HG03575 (cell line): ENCODE data around the gene TRAF7.
"Not testable (repeated sequence)": the region's sequence is repeated elsewhere in the genome, so short reads cannot be mapped to it uniquely, and the experiment has no call there.

Experiments used
- ATAC-seq: cut with Tn5 transposase; IDR thresholded peaks from one replicate; pipeline ENCODE4 v1.9.1; 2021; ENCODE audit not compliant: unreplicated experiment, insufficient number of reproducible peaks, low FRiP score; ENCODE audit errors: extremely low read depth

TRAF7 gene

DNA sequence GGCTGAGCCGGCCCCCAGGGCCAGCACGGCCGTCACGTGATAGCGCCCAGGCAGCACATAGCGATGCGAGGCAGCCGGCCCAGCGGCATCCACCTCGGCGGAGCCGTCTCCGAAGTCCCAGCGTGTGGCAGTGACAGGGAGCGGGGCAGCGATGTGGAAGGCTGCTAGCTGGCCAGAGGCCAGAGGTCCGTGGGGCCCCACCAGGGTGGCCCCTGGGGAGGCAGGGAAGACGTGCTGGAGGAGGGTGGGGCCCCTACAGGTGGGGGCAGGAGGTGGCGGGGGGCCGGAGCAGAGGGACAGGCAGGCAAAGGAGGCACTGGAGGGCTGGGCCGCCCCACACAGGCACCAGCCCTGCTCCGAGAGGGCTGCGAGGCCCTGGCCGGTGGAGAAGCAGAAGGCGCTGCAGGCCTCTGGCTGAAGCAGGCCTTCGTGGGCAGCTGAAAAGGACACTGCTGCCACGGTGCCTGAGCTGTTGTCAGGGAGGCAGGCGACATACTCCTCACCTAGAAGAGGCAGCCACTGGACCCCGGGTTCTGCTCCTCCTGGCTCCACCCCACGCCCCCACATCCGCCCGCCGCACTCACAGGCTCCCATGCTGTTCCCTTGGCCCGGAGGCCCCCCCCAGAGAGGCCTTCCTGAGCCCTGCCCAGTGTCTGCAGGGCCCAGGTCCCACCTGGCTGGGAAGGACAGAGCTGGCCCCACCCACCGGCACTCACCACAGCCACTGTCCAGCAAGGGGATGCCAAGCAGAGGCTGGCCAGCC, 37.4 kb upstream of the TRAF7 start:
- ATAC-seq, result not testable (repeated sequence)

DNA sequence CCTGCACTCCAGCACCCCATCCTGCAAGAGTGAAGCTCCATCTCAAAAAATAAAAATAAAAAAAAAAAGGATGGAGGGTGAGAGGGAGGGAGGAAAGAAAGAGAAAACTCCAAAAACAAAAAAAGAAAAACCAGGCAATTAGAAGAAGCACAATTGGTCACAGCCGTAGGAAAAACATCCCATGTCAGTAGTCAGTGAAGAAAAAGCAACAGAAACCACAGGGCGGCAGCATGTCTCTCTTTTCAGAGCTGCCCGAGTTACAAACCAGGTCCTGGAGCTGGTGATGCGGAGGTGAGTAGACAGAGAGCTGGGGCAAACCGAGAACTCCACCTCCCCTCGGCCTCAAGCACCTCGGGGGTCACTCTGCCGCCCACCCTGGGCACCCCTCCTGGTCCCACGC, 34.3 kb upstream of the TRAF7 start:
- not testable (repeated sequence) for ATAC-seq

DNA sequence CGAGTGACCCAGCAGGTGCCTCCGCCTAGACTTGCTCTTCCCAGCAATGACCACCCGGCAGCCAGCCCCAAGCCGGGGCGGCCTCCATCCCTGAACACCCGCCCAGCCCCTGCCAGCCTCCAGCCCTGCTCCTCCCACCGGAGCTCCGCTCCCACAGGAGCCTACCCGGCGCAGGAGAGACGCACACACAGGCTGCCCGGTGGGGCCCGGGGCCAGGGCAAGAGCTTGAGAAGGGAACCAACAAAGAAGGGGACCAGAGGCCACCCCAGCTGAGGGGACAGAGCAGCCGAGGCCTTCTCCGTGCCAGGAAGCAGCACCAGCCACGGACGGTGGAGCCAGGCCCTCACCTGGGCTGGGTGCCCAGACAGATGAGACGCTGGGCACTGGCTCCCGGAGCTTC, 33.7 kb upstream of the TRAF7 start:
- no peak for ATAC-seq

DNA sequence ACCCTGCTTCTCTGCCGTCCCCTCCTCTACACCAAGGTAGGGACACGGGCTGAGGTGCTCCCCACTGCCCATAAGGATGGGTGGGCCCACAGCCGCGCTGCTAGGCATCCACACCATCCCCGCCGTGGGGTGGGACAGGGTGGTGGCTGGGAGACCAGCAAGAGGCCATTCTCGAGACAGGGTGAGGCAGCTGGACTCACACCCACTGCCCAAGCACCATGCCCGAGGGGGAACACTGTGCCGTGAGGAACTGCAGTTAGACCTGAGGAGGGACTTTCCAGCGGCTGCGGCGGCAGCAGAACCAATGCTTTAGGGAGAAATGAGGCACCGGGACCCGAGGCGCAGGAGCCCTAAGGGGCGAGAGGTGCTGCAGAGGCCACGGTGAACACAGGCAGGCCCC, 33.2 kb upstream of the TRAF7 start:
- no peak for ATAC-seq

DNA sequence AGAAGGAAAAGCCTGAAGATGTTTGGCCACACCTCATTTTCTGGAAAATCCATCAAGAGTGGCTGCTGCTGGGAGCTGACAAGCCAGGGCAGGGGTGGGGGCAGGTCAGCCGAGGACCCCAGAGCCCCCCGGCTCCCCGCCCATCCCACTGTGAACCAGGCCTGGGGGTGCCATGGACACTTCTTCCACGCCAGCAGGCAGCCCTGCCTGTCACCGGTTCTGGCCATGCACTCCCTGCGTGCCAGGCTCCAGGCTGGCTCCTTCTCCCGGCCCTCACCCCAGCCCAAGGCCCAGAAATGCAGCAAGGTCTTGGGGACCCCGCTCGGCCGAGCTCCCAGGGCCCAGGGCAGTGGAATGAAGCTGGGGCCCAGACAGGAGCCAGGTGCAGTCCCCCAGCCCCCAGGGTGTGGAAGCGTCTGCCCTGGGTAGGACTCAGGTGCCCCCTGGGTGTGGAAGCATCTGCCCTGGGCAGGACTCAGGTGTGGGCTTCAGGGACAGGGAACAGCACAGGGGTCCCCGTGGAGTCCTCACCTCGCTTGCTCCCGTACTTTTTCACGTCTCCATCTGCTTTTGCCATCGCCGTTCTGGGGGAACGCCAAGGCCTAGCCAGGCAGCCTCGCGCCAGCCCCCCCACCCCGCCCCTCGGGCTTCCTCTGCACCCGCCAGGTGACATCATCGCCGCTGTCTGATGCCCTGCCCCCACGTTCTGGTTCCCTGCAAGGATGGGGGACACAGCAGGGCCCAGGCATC, 32.5 kb upstream of the TRAF7 start:
- ATAC-seq, result not testable (repeated sequence)

DNA sequence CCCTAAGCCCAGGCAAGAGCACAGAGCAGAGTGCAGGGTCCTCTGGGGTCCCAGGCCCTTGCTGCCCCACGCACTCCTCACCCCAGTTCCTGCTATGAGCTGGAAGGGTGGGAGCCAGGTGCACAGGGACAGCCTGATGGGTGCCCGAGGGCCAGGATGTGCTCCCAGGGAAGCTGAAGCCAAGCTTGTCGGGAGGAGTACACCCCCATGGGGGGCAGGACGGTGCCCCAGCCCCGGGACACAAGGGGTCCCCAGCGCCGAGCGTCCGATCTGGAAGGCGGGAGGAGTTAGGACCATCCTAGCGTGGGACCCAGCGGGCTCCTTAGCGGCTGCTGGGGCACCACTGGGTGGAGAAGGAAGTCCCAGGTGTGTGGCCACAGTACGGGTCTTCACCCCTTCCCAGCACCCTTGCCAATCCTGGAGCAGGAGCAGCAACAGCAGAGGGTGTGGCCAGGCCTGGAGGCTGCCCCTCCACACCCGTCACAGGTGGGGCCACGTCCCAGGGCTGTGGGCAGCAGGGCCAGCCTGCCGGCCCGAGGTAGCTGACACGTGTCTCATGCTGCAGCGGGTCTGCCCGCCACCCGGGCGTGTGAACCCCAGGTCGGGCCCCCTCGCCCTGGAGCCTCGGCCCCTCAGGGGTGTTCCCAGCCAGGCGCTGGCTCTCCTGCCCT, 31.7 kb upstream of the TRAF7 start:
- not testable (repeated sequence) for ATAC-seq

DNA sequence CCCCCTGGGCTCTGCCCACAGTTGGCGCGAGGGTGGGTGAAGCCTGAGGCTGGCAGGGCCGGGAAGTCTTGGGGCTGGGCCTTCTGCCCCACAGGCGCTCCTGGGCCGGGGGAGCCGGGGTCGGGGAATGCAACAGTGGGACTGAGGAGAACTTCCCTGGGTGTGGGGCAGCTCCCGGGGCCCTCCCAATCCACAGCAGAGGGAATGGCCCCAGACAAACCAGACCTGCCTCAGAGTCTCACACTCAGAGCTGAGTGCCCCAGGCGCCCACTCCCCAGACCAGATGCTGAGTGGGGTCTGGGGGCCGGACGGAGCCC, 31.2 kb upstream of the TRAF7 start:
- ATAC-seq, result not testable (repeated sequence)

DNA sequence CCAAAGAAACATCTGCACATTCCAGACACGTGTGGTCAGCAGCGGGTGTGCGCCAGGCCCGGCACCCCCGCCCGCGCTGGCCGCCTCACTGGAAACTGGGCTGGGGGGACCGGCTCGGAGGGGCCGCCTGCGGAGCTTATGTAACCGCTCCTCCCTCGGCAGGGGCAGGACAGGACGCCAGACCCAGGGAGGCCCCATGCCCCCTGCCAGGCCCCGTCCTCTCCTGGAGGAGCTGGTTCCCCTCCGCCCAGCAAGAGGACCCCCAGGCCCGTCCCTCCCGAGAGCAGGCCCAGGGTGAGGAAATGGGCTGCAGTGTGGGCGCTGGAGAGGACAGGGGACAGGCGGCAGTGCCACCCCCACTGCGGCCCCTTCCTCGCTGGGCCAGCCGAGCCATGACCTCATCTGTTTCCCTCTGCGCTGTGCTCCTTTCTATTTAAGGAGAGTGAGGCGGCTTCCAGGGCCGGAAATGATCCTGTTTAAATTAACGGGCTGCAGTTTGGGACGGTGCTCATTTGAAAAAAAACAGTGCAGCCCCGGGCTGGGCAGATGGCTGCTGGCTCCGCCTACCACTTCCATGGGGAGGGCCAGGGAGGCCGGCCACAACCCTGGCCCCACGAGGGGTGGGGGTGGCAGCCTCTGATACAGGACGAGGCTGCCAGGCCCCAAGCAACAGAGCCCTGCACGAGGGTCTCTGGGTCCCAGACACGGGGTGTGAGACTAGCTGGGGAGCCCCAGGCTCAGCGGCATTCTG, 30.7 kb upstream of the TRAF7 start:
- ATAC-seq, result not testable (repeated sequence)

DNA sequence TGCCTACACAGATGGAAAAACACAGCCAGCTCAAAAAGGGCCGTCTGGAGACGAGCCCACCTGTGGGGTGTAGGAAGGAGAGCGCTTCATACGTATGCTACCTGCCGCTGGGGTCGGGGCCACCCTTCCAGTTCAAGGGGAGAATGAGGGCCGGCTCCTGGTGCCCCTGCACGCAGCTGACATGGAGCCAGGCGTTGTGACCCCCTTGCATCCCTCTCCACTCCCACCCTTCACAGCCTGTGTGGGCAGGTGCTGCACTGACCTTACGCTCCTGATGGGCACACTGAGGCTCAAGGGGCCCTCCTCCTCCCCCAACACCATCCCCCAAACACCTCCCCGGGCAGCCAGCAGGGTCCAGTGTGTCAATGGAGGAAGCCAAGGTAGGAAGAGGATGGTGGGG, 30.0 kb upstream of the TRAF7 start:
- ATAC-seq, result not testable (repeated sequence)

DNA sequence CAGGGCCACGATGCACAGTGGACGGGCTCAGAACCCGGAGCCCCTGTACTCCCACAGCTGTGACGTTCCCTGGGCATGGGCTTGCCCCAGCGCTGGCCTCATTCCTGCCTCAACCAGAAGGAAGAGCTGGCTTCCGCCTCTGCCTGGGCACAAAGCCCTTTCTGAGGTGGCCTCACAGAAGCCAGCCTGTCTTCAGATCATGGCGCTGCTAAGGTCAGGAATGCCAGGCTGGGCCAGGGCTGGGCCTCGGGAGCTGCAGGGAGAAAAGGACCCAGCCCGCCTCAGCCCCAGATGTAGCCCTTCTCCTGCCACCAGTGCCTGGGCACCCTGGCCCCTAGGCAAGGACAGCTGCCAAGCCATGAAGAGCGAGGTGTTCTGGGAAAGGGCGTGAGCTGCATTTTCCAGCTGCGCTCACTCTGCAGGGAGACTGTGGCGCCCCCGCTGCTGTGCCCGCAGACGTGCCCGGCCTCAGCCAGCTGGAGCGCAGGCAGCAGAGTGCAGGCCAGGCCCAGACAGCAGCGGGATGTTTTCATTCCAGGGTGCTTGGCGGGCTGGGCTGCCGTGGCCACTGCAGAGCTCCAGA, 29.3 kb upstream of the TRAF7 start:
- not testable (repeated sequence) for ATAC-seq

DNA sequence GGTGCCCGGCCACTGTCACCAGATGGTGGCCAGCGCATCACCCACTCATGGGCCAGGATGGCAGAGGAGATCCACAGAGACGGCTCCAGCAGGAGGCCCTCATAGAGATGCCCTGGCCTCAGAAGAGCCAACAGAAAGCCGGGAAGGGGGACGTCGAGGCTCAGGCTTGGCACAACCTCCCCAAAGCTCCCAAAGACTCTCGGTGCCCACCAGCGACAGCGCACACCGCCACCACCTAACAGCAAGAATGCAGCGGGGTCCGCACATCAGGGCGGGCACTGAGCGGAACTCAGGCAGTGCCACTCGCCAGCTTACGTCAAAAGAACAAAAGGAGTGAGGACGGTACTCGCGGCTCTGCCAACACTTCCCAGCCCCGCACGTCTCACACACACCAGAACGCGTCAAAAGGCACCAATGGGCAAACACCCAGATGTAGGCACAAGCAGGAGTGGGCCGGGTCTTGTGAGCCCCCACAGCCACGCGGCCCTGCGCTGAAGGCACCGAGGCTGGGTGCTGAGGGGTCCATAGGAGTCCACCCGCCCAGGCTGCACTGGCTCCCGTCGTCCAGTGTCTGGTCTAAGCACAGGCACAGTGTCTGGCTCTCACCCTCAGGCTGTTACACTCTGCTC, 28.5 kb upstream of the TRAF7 start:
- ATAC-seq, result not testable (repeated sequence)

DNA sequence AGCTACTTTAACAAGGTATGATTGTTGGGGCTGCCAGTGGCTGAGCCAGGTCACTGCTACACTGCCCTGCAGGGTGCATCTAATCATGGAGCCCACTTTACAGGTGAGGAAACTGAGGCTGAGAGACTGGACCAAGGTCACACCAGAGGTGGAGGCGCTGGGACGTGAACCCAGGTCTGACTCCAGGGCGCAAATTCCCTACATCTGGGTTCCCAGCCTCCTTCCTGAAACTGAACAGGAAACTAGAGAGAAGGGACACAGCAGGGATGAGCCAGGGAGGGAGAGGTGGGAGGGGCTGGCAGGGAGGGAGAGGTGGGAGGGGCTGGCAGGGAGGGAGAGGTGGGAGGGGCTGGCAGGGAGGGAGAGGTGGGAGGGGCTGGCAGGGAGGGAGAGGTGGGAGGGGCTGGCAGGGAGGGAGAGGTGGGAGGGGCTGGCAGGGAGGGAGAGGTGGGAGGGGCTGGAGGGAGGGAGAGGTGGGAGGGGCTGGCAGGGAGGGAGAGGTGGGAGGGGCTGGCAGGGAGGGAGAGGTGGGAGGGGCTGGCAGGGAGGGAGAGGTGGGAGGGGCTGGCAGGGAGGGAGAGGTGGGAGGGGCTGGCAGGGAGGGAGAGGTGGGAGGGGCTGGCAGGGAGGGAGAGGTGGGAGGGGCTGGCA, 27.8 kb upstream of the TRAF7 start:
- ATAC-seq, result not testable (repeated sequence)

DNA sequence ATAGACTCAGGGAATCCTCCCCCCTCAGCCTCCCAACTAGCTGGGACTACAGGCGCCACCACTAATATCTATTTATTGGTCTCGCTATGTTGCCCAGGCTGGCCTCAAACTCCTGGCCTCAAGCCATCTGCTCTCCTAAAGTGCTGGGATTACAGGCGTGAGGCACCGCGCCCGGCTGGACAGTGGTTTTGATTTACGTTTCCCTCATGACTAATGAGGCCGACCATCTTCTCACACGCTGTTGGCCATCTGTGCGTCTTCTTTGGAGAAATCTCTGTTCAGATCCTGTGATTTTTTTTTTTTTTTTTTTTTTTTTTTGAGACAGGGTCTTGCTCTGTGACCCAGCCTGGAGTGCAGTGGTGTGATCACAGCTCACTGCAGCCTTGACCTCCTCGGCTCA, 26.3 kb upstream of the TRAF7 start:
- ATAC-seq, result not testable (repeated sequence)

DNA sequence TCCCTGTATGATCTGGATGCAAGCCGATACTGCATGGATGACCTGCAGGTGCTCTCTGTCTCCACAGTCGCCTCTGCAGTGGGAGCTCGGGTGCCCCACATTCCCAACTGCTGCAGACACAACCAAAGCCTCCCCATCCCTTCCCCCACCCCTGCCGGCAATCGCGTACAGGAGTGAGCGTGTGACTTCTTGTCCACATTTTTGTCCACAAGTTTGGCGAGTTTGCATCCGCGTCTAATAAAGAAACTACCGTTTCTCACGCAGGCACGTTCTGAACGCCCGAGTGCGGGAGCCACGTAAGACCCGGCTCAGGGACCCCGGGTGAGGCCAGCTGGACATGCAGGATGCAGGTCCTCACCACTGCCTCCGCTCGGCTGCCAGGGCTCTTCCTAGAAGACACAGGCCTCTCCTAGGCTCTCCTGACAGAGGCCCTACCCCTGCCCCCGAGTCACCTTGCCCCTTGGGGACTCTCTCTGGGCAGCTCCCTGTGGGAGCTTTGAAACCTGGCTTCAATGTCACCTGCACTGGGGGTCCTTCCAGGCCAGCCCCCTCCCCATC, 25.6 kb upstream of the TRAF7 start:
- ATAC-seq, result not testable (repeated sequence)

DNA sequence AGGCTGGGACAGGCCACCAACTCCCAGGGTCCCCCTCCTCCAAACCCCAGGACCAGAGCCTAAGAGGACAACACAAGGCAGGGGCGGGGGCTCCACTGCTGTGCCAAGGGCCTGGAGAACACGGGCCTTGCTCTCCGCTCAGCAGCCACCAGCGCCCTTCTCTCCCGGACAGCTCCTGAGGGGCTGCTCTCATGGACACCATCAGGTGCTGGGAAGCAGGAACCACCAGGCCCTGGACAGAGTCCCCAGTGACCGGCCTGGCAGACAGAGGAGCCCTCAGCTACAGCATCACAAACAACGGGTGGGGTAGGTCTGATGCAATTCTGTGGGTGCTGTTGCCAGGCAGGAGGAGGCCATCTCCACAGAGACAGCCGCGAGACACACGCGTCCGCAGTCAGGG, 21.8 kb upstream of the TRAF7 start:
- ATAC-seq, result not testable (repeated sequence)

DNA sequence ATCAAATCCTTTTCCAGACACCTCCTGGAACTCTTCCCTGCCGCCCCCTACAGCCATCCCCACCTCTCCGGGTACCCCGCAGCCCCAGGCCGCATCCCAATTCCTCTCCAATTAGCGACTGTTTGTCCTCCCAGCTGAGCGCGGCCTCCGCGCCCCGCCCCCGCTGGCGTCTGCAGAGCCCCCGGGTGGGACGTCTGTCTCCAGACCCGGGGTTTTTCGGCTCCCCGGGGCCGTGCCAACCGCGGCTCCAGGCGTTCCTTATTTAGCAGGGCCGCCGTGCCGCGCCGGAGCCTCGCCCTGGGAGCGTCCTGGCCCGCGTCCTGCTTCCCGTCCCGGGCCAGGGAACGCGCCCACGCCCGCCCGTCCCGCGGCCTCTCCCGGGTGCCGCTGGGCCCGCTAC, 20.5 kb upstream of the TRAF7 start:
- not testable (repeated sequence) for ATAC-seq

DNA sequence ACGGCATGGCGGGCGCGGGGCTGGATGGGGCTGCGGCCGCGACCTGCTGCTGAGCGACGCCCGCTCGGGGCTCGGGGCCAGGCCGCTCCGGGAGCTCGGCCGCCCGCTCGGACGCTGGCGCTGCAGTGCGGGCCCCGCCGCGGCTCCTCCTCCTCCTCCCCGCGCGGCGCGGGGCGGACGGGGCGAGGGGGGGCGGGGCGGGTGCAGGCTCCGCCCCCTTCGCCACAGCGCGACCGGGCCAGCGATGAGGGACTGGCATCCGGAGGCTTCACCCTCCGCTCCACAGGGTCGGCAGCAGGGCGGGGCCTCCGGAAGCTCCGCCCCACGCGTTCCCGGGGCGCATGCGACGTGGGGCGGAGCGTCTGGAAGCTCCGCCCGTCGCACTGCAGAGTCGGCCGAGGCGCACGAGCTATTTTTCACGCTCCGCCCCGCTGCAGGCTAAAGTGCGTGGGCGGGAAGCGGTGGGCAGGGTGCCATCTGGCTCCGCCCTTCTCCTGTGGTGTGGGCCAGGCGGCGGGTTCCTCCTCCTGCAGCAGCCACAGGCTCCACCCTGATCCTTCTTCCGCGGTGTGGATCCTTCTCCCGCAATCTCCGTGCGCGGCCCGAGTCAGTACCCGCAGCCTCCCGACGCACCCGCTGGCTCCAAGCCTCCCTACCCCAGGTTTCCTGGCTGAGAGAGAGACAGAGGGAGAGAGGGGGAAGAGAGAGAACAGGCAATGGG, 19.7 kb upstream of the TRAF7 start, which contains the start of gene PKD1:
Gene PKD1, minus strand, starts transcription at position 129 of the 721 bp plus-strand sequence. CDS start 209 bp downstream, outside the sequence.
- ATAC-seq, result not testable (repeated sequence)
